GM21528 (cell line): Measurements from ENCODE around the gene CAPN1.
A peak's percentile ranks its signal among the peaks of the same experiment; 100 is the strongest.
"Not testable (repeated sequence)": the region's sequence is repeated elsewhere in the genome, so short reads cannot be mapped to it uniquely, and the experiment has no call there.

ENCODE experiments used
- ATAC-seq: cut with Tn5 transposase; IDR thresholded peaks from one replicate; pipeline ENCODE4 v1.9.1; 2021; ENCODE audit warnings: mild to moderate bottlenecking, moderate library complexity; ENCODE audit not compliant: unreplicated experiment, low FRiP score

CAPN1 gene

GRCh38 chr11:65181569-65182257, at the start of gene CAPN1:
Gene CAPN1 (plus strand): TSS chr11:65181928. CDS start chr11:65182702, 774 bp downstream.
- ATAC-seq = peak; percentile 46

- no peak for ATAC-seq
These were observed 49.3 kb upstream of the CAPN1 start for GRCh38 chr11:65132238-65132987.

GRCh38 chr11:65132988-65133700, 48.6 kb upstream of the CAPN1 start:
- no peak for ATAC-seq

- ATAC-seq = no peak
These were observed 48.0 kb upstream of the CAPN1 start for GRCh38 chr11:65133724-65134123.

GRCh38 chr11:65134240-65134951, 47.3 kb upstream of the CAPN1 start, which contains the start of gene SYVN1:
Gene SYVN1 (minus strand): TSS chr11:65134519. CDS start chr11:65133601, 918 bp downstream.
- ATAC-seq = peak; percentile 59

GRCh38 chr11:65134952-65135632, 46.6 kb upstream of the CAPN1 start:
- peak; percentile 71 for ATAC-seq

GRCh38 chr11:65135633-65136145, 46.0 kb upstream of the CAPN1 start:
- ATAC-seq = no peak

- ATAC-seq = no peak
These were observed 45.1 kb upstream of the CAPN1 start for GRCh38 chr11:65136515-65137096.

GRCh38 chr11:65141896-65142494, 39.7 kb upstream of the CAPN1 start:
- ATAC-seq = no peak

- no peak for ATAC-seq
These were observed 34.2 kb upstream of the CAPN1 start for GRCh38 chr11:65147352-65148075.

- no peak for ATAC-seq
These were observed 33.1 kb upstream of the CAPN1 start for GRCh38 chr11:65148657-65149056.

- not testable (repeated sequence) for ATAC-seq
These were observed 31.6 kb upstream of the CAPN1 start for GRCh38 chr11:65150131-65150508.

GRCh38 chr11:65150509-65151299, 31.0 kb upstream of the CAPN1 start:
- ATAC-seq = no peak

- no peak for ATAC-seq
These were observed 30.3 kb upstream of the CAPN1 start for GRCh38 chr11:65151331-65151899.

GRCh38 chr11:65152122-65152521, 29.6 kb upstream of the CAPN1 start:
- ATAC-seq = no peak

- no peak for ATAC-seq
These were observed 25.5 kb upstream of the CAPN1 start for GRCh38 chr11:65156256-65156655.

GRCh38 chr11:65156926-65157325, 24.8 kb upstream of the CAPN1 start:
- ATAC-seq = no peak
